ENCODE data around the gene RAB8B. TPM values are rescaled to one million over a fixed set of nuclear protein-coding genes. Genes with fewer than 3 reads are reported as not detected.

The RAB8B gene
- polyA plus RNA-seq, 1 donor from 2014 or later, result 87.1 TPM

- no peak for TF ChIP-seq SMC3 (conservative IDR thresholded peaks at IDR 0.05; ENCODE audit: poor library complexity)
- TF ChIP-seq CTCF (IDR thresholded peaks at IDR 0.05; ENCODE audit: poor library complexity, severe bottlenecking), result no peak
- TF ChIP-seq TAF1 (IDR thresholded peaks at IDR 0.05; ENCODE audit: low read depth), result no peak
- no peak for TF ChIP-seq MXI1 (conservative IDR thresholded peaks at IDR 0.05; ENCODE audit: poor library complexity, severe bottlenecking)
- H3F3A ChIP-seq (ENCODE audit: insufficient read depth, low read length, poor library complexity, severe bottlenecking), result no peaks in the 10 kb centered on the region
- no peaks in the 10 kb centered on the region for H3K36me3 ChIP-seq (ENCODE audit: insufficient read depth, low read length)
These were observed 37.6 kb downstream of the RAB8B start for GRCh38 chr15:63226966-63227401.

GRCh38 chr15:63227689-63228088 lies 38.3 kb downstream of the RAB8B start:
- Histone ChIP-seq H3F3A (ENCODE audit: insufficient read depth, low read length, poor library complexity, severe bottlenecking) (no peaks in the 10 kb centered on the region), H3K79me2 (replicated peaks; ENCODE audit: insufficient read depth, low read length) (peaks cover 55% of the 10 kb centered on the region), H3K9me2 (ENCODE audit: insufficient read depth, low read length) (no peaks in the 10 kb centered on the region), H3K9me3 (ENCODE audit: low read length) (no peaks in the 10 kb centered on the region), H3K27ac (ENCODE audit: low read length) (no peak overlapping the region), H3K27me3 (ENCODE audit: insufficient read depth, low read depth, low read length) (no peaks in the 10 kb centered on the region), H3K4me3 (ENCODE audit: low read length) (no peak overlapping the region), H3K36me3 (ENCODE audit: insufficient read depth, low read length) (no peaks in the 10 kb centered on the region), H3K9ac (ENCODE audit: low read length) (no peak overlapping the region), H4K20me1 (ENCODE audit: insufficient read depth) (no peaks in the 10 kb centered on the region), H2AFZ (ENCODE audit: low read depth, low read length) (no peak overlapping the region), H3K4me2 (ENCODE audit: low read length) (no peak overlapping the region)
- no peak for TF ChIP-seq POLR2AphosphoS5 (IDR thresholded peaks at IDR 0.05)
- TF ChIP-seq SMC3 (conservative IDR thresholded peaks at IDR 0.05; ENCODE audit: poor library complexity), result no peak
- TF ChIP-seq TAF1 (IDR thresholded peaks at IDR 0.05; ENCODE audit: low read depth), result no peak
- TF ChIP-seq EP300 (conservative IDR thresholded peaks at IDR 0.05; ENCODE audit: poor library complexity, severe bottlenecking), result no peak
- no peak for TF ChIP-seq RAD21 (conservative IDR thresholded peaks at IDR 0.05)
- TF ChIP-seq MXI1 (conservative IDR thresholded peaks at IDR 0.05; ENCODE audit: poor library complexity, severe bottlenecking), result no peak
- TF ChIP-seq CTCF (IDR thresholded peaks at IDR 0.05; ENCODE audit: poor library complexity, severe bottlenecking), result no peak
- TF ChIP-seq REST (IDR thresholded peaks at IDR 0.05; ENCODE audit: borderline replicate concordance), result no peak
- no peak for TF ChIP-seq EZH2 (IDR thresholded peaks at IDR 0.05; ENCODE audit: borderline replicate concordance, insufficient read depth, low read length, poor library complexity, severe bottlenecking)

More at GRCh38 chr15:63226966-63227401, 37.6 kb downstream of the RAB8B start:
- no peaks in the 10 kb centered on the region for H3K9me2 ChIP-seq (ENCODE audit: insufficient read depth, low read length)
- H3K4me2 ChIP-seq (ENCODE audit: low read length), result no peak overlapping the region
- H3K27ac ChIP-seq (ENCODE audit: low read length), result no peak overlapping the region
- H3K9me3 ChIP-seq (ENCODE audit: low read length), result no peaks in the 10 kb centered on the region
- H3K79me2 ChIP-seq (replicated peaks; ENCODE audit: insufficient read depth, low read length), result peaks cover 49% of the 10 kb centered on the region
- H3K4me3 ChIP-seq (ENCODE audit: low read length), result no peak overlapping the region
- H2AFZ ChIP-seq (ENCODE audit: low read depth, low read length), result no peak overlapping the region
- no peak overlapping the region for H3K9ac ChIP-seq (ENCODE audit: low read length)
- H3K27me3 ChIP-seq (ENCODE audit: insufficient read depth, low read depth, low read length), result no peaks in the 10 kb centered on the region
- H4K20me1 ChIP-seq (ENCODE audit: insufficient read depth), result no peaks in the 10 kb centered on the region

Measured in neural cell (in vitro differentiated cells).